Fibroblast of lung (primary cell): Measurements from ENCODE around the gene SNX8.

Experiments
- EZH2 ChIP-seq: IDR thresholded peaks from 2 replicates; pipeline ENCODE4 v1.5.1; 2012; ENCODE audit warnings: low read length, control low read depth, mild to moderate bottlenecking; ENCODE audit errors: missing control alignments
- TF ChIP-seq, protein P1 (sequence below), 2 donors: IDR thresholded peaks in 1 of 2; conservative IDR thresholded peaks in 1 of 2; 1 replicate in 1 of 2; 2 replicates in 1 of 2; pipeline ENCODE4 v1.5.1; 2011 to 2012; ENCODE audit warnings: low read length in 2 of 2, control low read depth in 1 of 2, inconsistent platforms in 1 of 2, low read depth in 1 of 2, mild to moderate bottlenecking in 1 of 2

DNA sequence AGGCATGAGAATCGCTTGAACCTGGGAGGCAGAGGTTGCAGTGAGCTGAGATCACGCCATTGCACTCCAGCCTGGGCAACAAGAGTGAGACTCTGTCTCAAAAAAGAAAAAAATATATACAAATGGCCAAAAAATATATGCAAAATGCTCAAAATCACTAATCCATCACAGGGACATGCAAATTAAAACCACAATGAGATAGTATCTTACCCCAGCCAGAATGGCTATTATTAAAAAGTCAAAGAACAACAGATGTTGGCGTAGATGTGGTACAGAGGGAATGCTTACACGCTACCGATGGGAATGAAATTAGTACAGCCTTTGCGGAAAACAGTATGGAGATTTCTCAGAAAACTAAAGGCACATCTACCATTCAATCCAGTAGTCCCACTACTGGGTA lies 17.4 kb downstream of the SNX8 start:
- TF ChIP-seq, protein P1, sequence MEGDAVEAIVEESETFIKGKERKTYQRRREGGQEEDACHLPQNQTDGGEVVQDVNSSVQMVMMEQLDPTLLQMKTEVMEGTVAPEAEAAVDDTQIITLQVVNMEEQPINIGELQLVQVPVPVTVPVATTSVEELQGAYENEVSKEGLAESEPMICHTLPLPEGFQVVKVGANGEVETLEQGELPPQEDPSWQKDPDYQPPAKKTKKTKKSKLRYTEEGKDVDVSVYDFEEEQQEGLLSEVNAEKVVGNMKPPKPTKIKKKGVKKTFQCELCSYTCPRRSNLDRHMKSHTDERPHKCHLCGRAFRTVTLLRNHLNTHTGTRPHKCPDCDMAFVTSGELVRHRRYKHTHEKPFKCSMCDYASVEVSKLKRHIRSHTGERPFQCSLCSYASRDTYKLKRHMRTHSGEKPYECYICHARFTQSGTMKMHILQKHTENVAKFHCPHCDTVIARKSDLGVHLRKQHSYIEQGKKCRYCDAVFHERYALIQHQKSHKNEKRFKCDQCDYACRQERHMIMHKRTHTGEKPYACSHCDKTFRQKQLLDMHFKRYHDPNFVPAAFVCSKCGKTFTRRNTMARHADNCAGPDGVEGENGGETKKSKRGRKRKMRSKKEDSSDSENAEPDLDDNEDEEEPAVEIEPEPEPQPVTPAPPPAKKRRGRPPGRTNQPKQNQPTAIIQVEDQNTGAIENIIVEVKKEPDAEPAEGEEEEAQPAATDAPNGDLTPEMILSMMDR (conservative IDR thresholded peaks at IDR 0.05 in 1 of 2, IDR thresholded peaks at IDR 0.05 in 1 of 2; ENCODE audit: low read depth in 1 of 2, low read length in 2 of 2), result no peak
- TF ChIP-seq EZH2, result no peak
